Keratinocyte (primary cell): Measurements from ENCODE around the gene COX8A. TPM values are rescaled to one million over a fixed set of nuclear protein-coding genes. Genes with fewer than 3 reads are reported as not detected.

ENCODE experiments used
- DNase-seq: peaks from one replicate; pipeline ENCODE4 v3.0.0-alpha.2; 2011; ENCODE audit warnings: low read depth, missing footprints, low spot score
- FAIRE-seq: peaks from 2 replicates; lab custom pipeline; 2011; peaks lifted over from hg19 to GRCh38; lab: Jason Lieb, UNC
- H2AFZ ChIP-seq: 2 replicates; pipeline ENCODE4 v1.6.0; 2012; ENCODE audit warnings: low read length, control low read depth, inconsistent platforms; ENCODE audit not compliant: control insufficient read depth
- H3K27ac ChIP-seq: 2 replicates; pipeline ENCODE4 v1.5.1; 2011; ENCODE audit warnings: low read length; ENCODE audit not compliant: control insufficient read depth, insufficient read depth
- H3K27me3 ChIP-seq: 3 replicates; pipeline ENCODE4 v1.6.0; 2011; ENCODE audit warnings: low read length; ENCODE audit not compliant: control insufficient read depth, insufficient read depth; ENCODE audit errors: extremely low read depth
- H3K36me3 ChIP-seq, 2 experiments: 2 replicates in 1 of 2; 3 replicates in 1 of 2; pipeline ENCODE4 v1.5.1; 2011; ENCODE audit warnings: low read length in 2 of 2, mild to moderate bottlenecking in 1 of 2; ENCODE audit not compliant: control insufficient read depth in 2 of 2, insufficient read depth in 2 of 2; ENCODE audit errors: extremely low read depth in 1 of 2
- H3K4me1 ChIP-seq: 3 replicates; pipeline ENCODE4 v1.5.1; 2011; ENCODE audit warnings: low read length; ENCODE audit not compliant: control insufficient read depth, insufficient read depth; ENCODE audit errors: extremely low read depth
- H3K4me2 ChIP-seq: 3 replicates; pipeline ENCODE4 v1.6.0; 2011; ENCODE audit warnings: low read depth, low read length; ENCODE audit not compliant: control insufficient read depth, insufficient read depth; ENCODE audit errors: extremely low read depth
- H3K4me3 ChIP-seq, 3 experiments: fragments of 200-600 bp in 1 of 3; sonication (generic) in 1 of 3; 2 replicates in 2 of 3; 3 replicates in 1 of 3; pipeline ENCODE4 v1.5.1; 2011 to 2016; ENCODE audit warnings: low read length in 3 of 3, mild to moderate bottlenecking in 3 of 3, control low read depth in 2 of 3, inconsistent platforms in 1 of 3, low read depth in 1 of 3, mixed read lengths in 1 of 3, mixed run types in 1 of 3, moderate library complexity in 1 of 3; ENCODE audit not compliant: control insufficient read depth in 2 of 3, insufficient read depth in 2 of 3; ENCODE audit errors: extremely low read depth in 1 of 3
- H3K79me2 ChIP-seq: 2 replicates; pipeline ENCODE4 v1.6.0; 2012; ENCODE audit warnings: low read length; ENCODE audit not compliant: control insufficient read depth, insufficient read depth
- H3K9ac ChIP-seq: 3 replicates; pipeline ENCODE4 v1.6.0; 2011; ENCODE audit warnings: low read length; ENCODE audit not compliant: control insufficient read depth, insufficient read depth; ENCODE audit errors: extremely low read depth
- H3K9me1 ChIP-seq: 3 replicates; pipeline ENCODE4 v1.6.0; 2011; ENCODE audit warnings: low read length; ENCODE audit not compliant: control insufficient read depth, insufficient read depth; ENCODE audit errors: extremely low read depth
- H3K9me3 ChIP-seq: 2 replicates; pipeline ENCODE4 v1.5.1; 2012; ENCODE audit warnings: low read depth, low read length; ENCODE audit not compliant: control insufficient read depth
- H4K20me1 ChIP-seq: 3 replicates; pipeline ENCODE4 v1.6.0; 2011; ENCODE audit warnings: low read length; ENCODE audit not compliant: control insufficient read depth, insufficient read depth; ENCODE audit errors: extremely low read depth
- CTCF ChIP-seq, 3 experiments: IDR thresholded peaks in 1 of 3; conservative IDR thresholded peaks in 1 of 3; optimal IDR thresholded peaks in 1 of 3; 2 replicates in 2 of 3; 3 replicates in 1 of 3; pipeline versions ENCODE3 to v1.5.1; 2011; ENCODE audit warnings: low read length in 3 of 3, mild to moderate bottlenecking in 3 of 3, moderate library complexity in 2 of 3, control low read depth in 1 of 3, inconsistent platforms in 1 of 3; ENCODE audit not compliant: insufficient read depth in 2 of 3; ENCODE audit errors: extremely low read depth in 1 of 3
- EZH2 ChIP-seq: IDR thresholded peaks from one replicate; pipeline ENCODE4 v1.6.1; 2012; ENCODE audit warnings: inconsistent platforms, mild to moderate bottlenecking, low read length, moderate library complexity
- dilution Hi-C: fragments of 300-500 bp; cut with MboI; formaldehyde crosslinking; loops from one replicate; pipeline ENCODE4 v1.7.0; 2020; ENCODE audit warnings: low sequenced_read_pairs; ENCODE audit not compliant: extremely low pct_ligation_motif_present
- polyA plus RNA-seq, 5 experiments: library from polyadenylated mRNA; depleted of rRNA in 3 of 5; stranded (reverse) in 3 of 5; stranded (forward) in 1 of 5; unstranded in 1 of 5; fragments of >200 nt; gene quantifications; 1 replicate in 1 of 5; 2 replicates in 3 of 5; 3 replicates in 1 of 5; pipeline versions ENCODE4 v1.2.1 to v1.2.3, GENCODE V29; 2011 to 2012; ENCODE audit warnings: missing spikeins in 2 of 5, low read depth in 1 of 5, low replicate concordance in 1 of 5

The COX8A gene
- polyA plus RNA-seq, 1 donor (not counting 4 experiments of a cell fraction or from before 2014, with no cell fraction given) = 159 TPM

- H3K4me1 ChIP-seq = peaks cover 10% of the 10 kb centered on the region
- no peak overlapping the region for H3K9ac ChIP-seq
- H3K27me3 ChIP-seq = no peaks in the 10 kb centered on the region
- H3K27ac ChIP-seq = no peak overlapping the region
- no peak for TF ChIP-seq EZH2
- no peak for TF ChIP-seq CTCF (optimal IDR thresholded peaks at IDR 0.05 in 1 of 3, IDR thresholded peaks at IDR 0.05 in 1 of 3, conservative IDR thresholded peaks at IDR 0.05 in 1 of 3; ENCODE audit: extremely low read depth in 1 of 3, insufficient read depth in 2 of 3, low read length in 3 of 3)
- H3K9me1 ChIP-seq = peaks cover 2% of the 10 kb centered on the region
- no peaks in the 10 kb centered on the region for H3K36me3 ChIP-seq
- no peak overlapping the region for H3K4me3 ChIP-seq
- dilution Hi-C loops = no loop called here
- H3K79me2 ChIP-seq = no peaks in the 10 kb centered on the region
- FAIRE-seq (no peak), DNase-seq (no peak)
- no peaks in the 10 kb centered on the region for H3K9me3 ChIP-seq
- H2AFZ ChIP-seq = no peak overlapping the region
- no peaks in the 10 kb centered on the region for H4K20me1 ChIP-seq
- H3K4me2 ChIP-seq = no peak overlapping the region
Measured at GRCh38 chr11:63966444-63966843, 8.0 kb upstream of the COX8A start.

GRCh38 chr11:63969461-63969860 lies 5.0 kb upstream of the COX8A start:
- no peak overlapping the region for H3K4me2 ChIP-seq
- H3K36me3 ChIP-seq = no peaks in the 10 kb centered on the region
- FAIRE-seq (no peak), DNase-seq (no peak)
- H3K27me3 ChIP-seq = no peaks in the 10 kb centered on the region
- no peaks in the 10 kb centered on the region for H4K20me1 ChIP-seq
- no peak for TF ChIP-seq EZH2
- no peak for TF ChIP-seq CTCF (optimal IDR thresholded peaks at IDR 0.05 in 1 of 3, IDR thresholded peaks at IDR 0.05 in 1 of 3, conservative IDR thresholded peaks at IDR 0.05 in 1 of 3; ENCODE audit: extremely low read depth in 1 of 3, insufficient read depth in 2 of 3, low read length in 3 of 3)
- no peak overlapping the region for H3K4me3 ChIP-seq
- H3K9me3 ChIP-seq = no peaks in the 10 kb centered on the region
- H3K79me2 ChIP-seq = peaks cover under 1% of the 10 kb centered on the region
- H3K9me1 ChIP-seq = no peaks in the 10 kb centered on the region
- no peak overlapping the region for H3K9ac ChIP-seq
- no peak overlapping the region for H3K27ac ChIP-seq
- no peak overlapping the region for H2AFZ ChIP-seq
- H3K4me1 ChIP-seq = no peaks in the 10 kb centered on the region
- dilution Hi-C loops = no loop called here
